Endothelial cell of umbilical vein (primary cell): Measurements from ENCODE around the gene NR2E1. TPM values are rescaled to one million over a fixed set of nuclear protein-coding genes. Genes with fewer than 3 reads are reported as not detected.

Experiments
- BruUV-seq: library from RNA; stranded (reverse); fragments of 400-500 nt; replicated peaks from 2 replicates; lab custom pipeline; 2021; lab: Mats Ljungman, UMichigan
- CTCF ChIA-PET: fragments of 300-600, 350-600 bp; sonication (Branson Sonifier 250); formaldehyde crosslinking; loops from one replicate; lab custom pipeline; 2021; ENCODE audit warnings: antibody characterized with exemption, inconsistent platforms; lab: Charles Lee
- POLR2A ChIA-PET: fragments of 300-600, 350-600 bp; sonication (Branson Sonifier 250); formaldehyde crosslinking; loops from one replicate; lab custom pipeline; 2021; ENCODE audit warnings: antibody characterized with exemption, inconsistent platforms; lab: Charles Lee
- DNase-seq: peaks from one replicate; pipeline ENCODE4 v3.0.0-alpha.2; 2011; ENCODE audit warnings: low read depth, low spot score
- FAIRE-seq: peaks from 2 replicates; lab custom pipeline; 2011; peaks lifted over from hg19 to GRCh38; lab: Jason Lieb, UNC
- H2AFZ ChIP-seq: 2 replicates; pipeline ENCODE4 v1.6.0; 2012; ENCODE audit warnings: low read depth, low read length, control low read depth, inconsistent platforms
- H3K27ac ChIP-seq: 2 replicates; pipeline ENCODE4 v1.5.1; 2011; ENCODE audit warnings: low read depth, mild to moderate bottlenecking, control low read depth, low read length, moderate library complexity; ENCODE audit not compliant: insufficient read depth
- H3K27me3 ChIP-seq, 2 experiments: 2 replicates each; pipeline versions ENCODE4 v1.6.0 to v1.6.1; 2011; ENCODE audit warnings: low read length in 2 of 2, mixed read lengths in 1 of 2; ENCODE audit not compliant: control insufficient read depth in 2 of 2, insufficient read depth in 2 of 2
- H3K36me3 ChIP-seq, 2 experiments: 2 replicates in 1 of 2; 3 replicates in 1 of 2; pipeline ENCODE4 v1.5.1; 2011; ENCODE audit warnings: low read length in 2 of 2, mild to moderate bottlenecking in 1 of 2, moderate library complexity in 1 of 2; ENCODE audit not compliant: control insufficient read depth in 2 of 2, insufficient read depth in 2 of 2; ENCODE audit errors: extremely low read depth in 1 of 2
- H3K4me1 ChIP-seq: 3 replicates; pipeline ENCODE4 v1.5.1; 2011; ENCODE audit warnings: mild to moderate bottlenecking, low read length; ENCODE audit not compliant: control insufficient read depth, insufficient read depth; ENCODE audit errors: extremely low read depth
- H3K4me2 ChIP-seq: 2 replicates; pipeline ENCODE4 v1.6.1; 2011; ENCODE audit warnings: low read length, control low read depth, mixed read lengths; ENCODE audit not compliant: insufficient read depth
- H3K4me3 ChIP-seq, 3 experiments: fragments of 200-600 bp in 1 of 3; sonication (generic), shearing (Covaris generic) in 1 of 3; replicated peaks in 1 of 3; 2 replicates each; pipeline ENCODE4 v1.5.1; 2011 to 2016; ENCODE audit warnings: control low read depth in 3 of 3, low read length in 3 of 3, mild to moderate bottlenecking in 2 of 3, inconsistent platforms in 1 of 3, low read depth in 1 of 3, moderate library complexity in 1 of 3; ENCODE audit not compliant: insufficient read depth in 1 of 3
- H3K79me2 ChIP-seq: 2 replicates; pipeline ENCODE4 v1.6.0; 2012; ENCODE audit warnings: low read length, inconsistent platforms; ENCODE audit not compliant: control insufficient read depth, insufficient read depth
- H3K9ac ChIP-seq: replicated peaks from 2 replicates; pipeline ENCODE3; 2011; ENCODE audit warnings: low read length, control low read depth; ENCODE audit not compliant: insufficient read depth; ENCODE audit errors: extremely low read depth
- H3K9me1 ChIP-seq: replicated peaks from 3 replicates; pipeline ENCODE4 v1.6.0; 2011; ENCODE audit warnings: mild to moderate bottlenecking, low read length; ENCODE audit not compliant: control insufficient read depth, insufficient read depth; ENCODE audit errors: extremely low read depth
- H3K9me3 ChIP-seq: replicated peaks from 2 replicates; pipeline ENCODE4 v1.5.1; 2012; ENCODE audit warnings: low read length, inconsistent platforms; ENCODE audit not compliant: control insufficient read depth, insufficient read depth
- H4K20me1 ChIP-seq: replicated peaks from 2 replicates; pipeline ENCODE3; 2011; ENCODE audit warnings: mild to moderate bottlenecking, low read length; ENCODE audit not compliant: control insufficient read depth, insufficient read depth; ENCODE audit errors: extremely low read depth
- CTCF ChIP-seq, 2 donors: IDR thresholded peaks; 1 replicate in 1 of 2; 2 replicates in 1 of 2; pipeline ENCODE4 v1.5.1; 2011; ENCODE audit warnings: low read length in 2 of 2, mild to moderate bottlenecking in 2 of 2, moderate library complexity in 2 of 2, control low read depth in 1 of 2, inconsistent platforms in 1 of 2, low read depth in 1 of 2; ENCODE audit not compliant: insufficient read depth in 1 of 2; ENCODE audit errors: extremely low read depth in 1 of 2
- EZH2 ChIP-seq: IDR thresholded peaks from 2 replicates; pipeline ENCODE4 v1.6.1; 2012; ENCODE audit warnings: borderline replicate concordance, low read depth, mild to moderate bottlenecking, moderate library complexity, low read length, inconsistent platforms; ENCODE audit not compliant: severe bottlenecking
- FOS ChIP-seq: IDR thresholded peaks from 2 replicates; pipeline ENCODE4 v1.6.1; 2011; ENCODE audit warnings: mild to moderate bottlenecking, low read length, moderate library complexity, borderline replicate concordance; ENCODE audit not compliant: insufficient read depth
- GATA2 ChIP-seq: IDR thresholded peaks from 2 replicates; pipeline ENCODE4 v1.7.0; 2011; ENCODE audit warnings: low read depth, mild to moderate bottlenecking, moderate library complexity, mixed read lengths, low read length; ENCODE audit not compliant: insufficient read length, insufficient read depth
- JUN ChIP-seq: IDR thresholded peaks from 2 replicates; pipeline ENCODE4 v1.6.1; 2011; ENCODE audit warnings: borderline replicate concordance, low read depth; ENCODE audit not compliant: insufficient read length, insufficient read depth
- MAX ChIP-seq: IDR thresholded peaks from 2 replicates; pipeline ENCODE4 v1.6.1; 2011; ENCODE audit not compliant: insufficient read depth, insufficient read length
- MYC ChIP-seq: IDR thresholded peaks from one replicate; pipeline ENCODE4 v1.6.1; 2011; ENCODE audit warnings: mild to moderate bottlenecking, low read depth, low read length
- POLR2A ChIP-seq: IDR thresholded peaks from 2 replicates; pipeline ENCODE4 v1.6.1; 2012; ENCODE audit warnings: low read depth, mild to moderate bottlenecking, control low read depth, low read length
- POLR2AphosphoS5 ChIP-seq: IDR thresholded peaks from 2 replicates; pipeline ENCODE4 v1.6.1; 2012; ENCODE audit warnings: low read depth, mild to moderate bottlenecking, control low read depth, low read length, moderate library complexity; ENCODE audit not compliant: insufficient read depth
- dilution Hi-C: fragments of 300-500 bp; cut with MboI; formaldehyde crosslinking; loops from one replicate; pipeline ENCODE4 v1.15.0; 2019; ENCODE audit warnings: low sequenced_read_pairs; ENCODE audit not compliant: extremely low pct_ligation_motif_present
- intact Hi-C: fragments of 100-400 bp; cut with micrococcal nuclease; formaldehyde crosslinking; loops from one replicate; pipeline ENCODE4 v1.10.0; 2022
- polyA plus RNA-seq, 4 experiments: library from polyadenylated mRNA; depleted of rRNA in 3 of 4; stranded (reverse) in 3 of 4; unstranded in 1 of 4; fragments of >200 nt; gene quantifications; 2 replicates each; pipeline versions ENCODE4 v1.2.1 to v1.2.3, GENCODE V29; 2011 to 2012; ENCODE audit warnings: missing spikeins in 1 of 4
- total RNA-seq: library from RNA; stranded (reverse); gene quantifications from 2 replicates; pipeline ENCODE4 v1.2.3, GENCODE V29; 2021

The NR2E1 gene
- total and polyA plus RNA-seq, 2 donors (not counting 3 experiments of a cell fraction or from before 2014, with no cell fraction given), result not detected

GRCh38 chr6:108123946-108124345 lies 41.9 kb upstream of the NR2E1 start:
- no peaks in the 10 kb centered on the region for H3K36me3 ChIP-seq
- no TSS peak for BruUV-seq
- H3K27me3 ChIP-seq, result peaks cover 65 to 78% of the 10 kb centered on the region in 2 experiments
- no peak overlapping the region for H3K9ac ChIP-seq
- dilution Hi-C loops (no loop called here), intact Hi-C loops (no loop called here)
- H3K79me2 ChIP-seq, result no peaks in the 10 kb centered on the region
- no peak for DNase-seq
- TF ChIP-seq EZH2, result no peak
- FAIRE-seq, result no peak
- POLR2A ChIA-PET, result no interaction called here
- H3K27ac ChIP-seq, result no peak overlapping the region
- no peaks in the 10 kb centered on the region for H3K9me3 ChIP-seq
- no peak overlapping the region for H3K4me3 ChIP-seq
- H3K4me2 ChIP-seq, result no peak overlapping the region
- CTCF ChIA-PET, result interaction anchor here (1.7 kb wide), 1 partner anchor 368 kb away, joined by 5 read pairs; no protein-coding TSS in a partner anchor
- H3K4me1 ChIP-seq, result no peaks in the 10 kb centered on the region
- no peak overlapping the region for H2AFZ ChIP-seq
- no peaks in the 10 kb centered on the region for H3K9me1 ChIP-seq
- H4K20me1 ChIP-seq, result no peaks in the 10 kb centered on the region

GRCh38 chr6:108127056-108127455 lies 38.8 kb upstream of the NR2E1 start:
- peaks cover 51 to 67% of the 10 kb centered on the region in 2 experiments for H3K27me3 ChIP-seq
- H3K79me2 ChIP-seq, result no peaks in the 10 kb centered on the region
- H4K20me1 ChIP-seq, result no peaks in the 10 kb centered on the region
- no peak overlapping the region for H3K4me3 ChIP-seq
- no peaks in the 10 kb centered on the region for H3K4me1 ChIP-seq
- H3K36me3 ChIP-seq, result no peaks in the 10 kb centered on the region
- no peaks in the 10 kb centered on the region for H3K9me3 ChIP-seq
- H3K27ac ChIP-seq, result no peak overlapping the region
- BruUV-seq, result no TSS peak
- ChIA-PET POLR2A (no interaction called here), CTCF (interaction anchor here (0.8 to 1.2 kb wide), 2 partner anchors 8 to 365 kb away, joined by 3 to 5 read pairs; no protein-coding TSS in a partner anchor)
- no peak for DNase-seq
- H3K9ac ChIP-seq, result no peak overlapping the region
- intact Hi-C loops (no loop called here), dilution Hi-C loops (no loop called here)
- no peak overlapping the region for H2AFZ ChIP-seq
- H3K9me1 ChIP-seq, result no peaks in the 10 kb centered on the region
- no peak for FAIRE-seq
- no peak overlapping the region for H3K4me2 ChIP-seq
- no peak for TF ChIP-seq MYC
- no peak for TF ChIP-seq FOS
- no peak for TF ChIP-seq JUN
- TF ChIP-seq POLR2AphosphoS5, result no peak
- no peak for TF ChIP-seq POLR2A
- TF ChIP-seq CTCF (IDR thresholded peaks at IDR 0.05; ENCODE audit: extremely low read depth in 1 of 2, insufficient read depth in 1 of 2, low read depth in 1 of 2, low read length in 2 of 2), result no peak
- no peak for TF ChIP-seq EZH2
- TF ChIP-seq MAX, result no peak
- no peak for TF ChIP-seq GATA2
